Measurements from ENCODE around the gene ZNF414. TPM values are rescaled to one million over a fixed set of nuclear protein-coding genes. Genes with fewer than 3 reads are reported as not detected.
"Not testable (repeated sequence)": the region's sequence is repeated elsewhere in the genome, so short reads cannot be mapped to it uniquely, and the experiment has no call there.

ZNF414 gene
- polyA plus RNA-seq, 1 donor from 2014 or later: 3.4 TPM

DNA sequence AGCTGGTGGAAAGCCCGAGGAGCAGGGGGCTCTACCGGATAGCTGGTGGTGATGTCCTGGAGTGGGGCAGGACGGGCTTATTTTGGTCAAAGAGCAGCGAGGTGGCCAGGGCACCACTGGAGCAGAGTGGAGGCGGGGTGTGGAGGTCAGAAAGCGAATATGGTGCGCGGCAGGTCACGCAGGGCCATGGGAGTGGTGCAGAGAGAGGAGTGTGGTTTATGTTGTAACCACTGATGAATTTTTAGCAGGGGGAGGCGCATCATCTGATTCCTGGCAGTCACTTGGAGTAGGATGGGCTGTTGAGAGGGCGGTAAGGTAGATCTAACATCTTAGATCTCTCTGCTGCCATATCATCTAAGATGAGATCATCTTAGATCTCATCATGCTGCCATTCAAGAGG, 1.4 kb upstream of the ZNF414 start:
- no peak for TF ChIP-seq SMC3 (conservative IDR thresholded peaks at IDR 0.05; ENCODE audit: poor library complexity)
- TF ChIP-seq POLR2AphosphoS5 (IDR thresholded peaks at IDR 0.05): no peak
- no peak for TF ChIP-seq TAF1 (IDR thresholded peaks at IDR 0.05; ENCODE audit: low read depth)
- TF ChIP-seq, protein P1, sequence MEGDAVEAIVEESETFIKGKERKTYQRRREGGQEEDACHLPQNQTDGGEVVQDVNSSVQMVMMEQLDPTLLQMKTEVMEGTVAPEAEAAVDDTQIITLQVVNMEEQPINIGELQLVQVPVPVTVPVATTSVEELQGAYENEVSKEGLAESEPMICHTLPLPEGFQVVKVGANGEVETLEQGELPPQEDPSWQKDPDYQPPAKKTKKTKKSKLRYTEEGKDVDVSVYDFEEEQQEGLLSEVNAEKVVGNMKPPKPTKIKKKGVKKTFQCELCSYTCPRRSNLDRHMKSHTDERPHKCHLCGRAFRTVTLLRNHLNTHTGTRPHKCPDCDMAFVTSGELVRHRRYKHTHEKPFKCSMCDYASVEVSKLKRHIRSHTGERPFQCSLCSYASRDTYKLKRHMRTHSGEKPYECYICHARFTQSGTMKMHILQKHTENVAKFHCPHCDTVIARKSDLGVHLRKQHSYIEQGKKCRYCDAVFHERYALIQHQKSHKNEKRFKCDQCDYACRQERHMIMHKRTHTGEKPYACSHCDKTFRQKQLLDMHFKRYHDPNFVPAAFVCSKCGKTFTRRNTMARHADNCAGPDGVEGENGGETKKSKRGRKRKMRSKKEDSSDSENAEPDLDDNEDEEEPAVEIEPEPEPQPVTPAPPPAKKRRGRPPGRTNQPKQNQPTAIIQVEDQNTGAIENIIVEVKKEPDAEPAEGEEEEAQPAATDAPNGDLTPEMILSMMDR (IDR thresholded peaks at IDR 0.05; ENCODE audit: poor library complexity, severe bottlenecking): no peak
- no peak for TF ChIP-seq EP300 (conservative IDR thresholded peaks at IDR 0.05; ENCODE audit: poor library complexity, severe bottlenecking)
- Histone ChIP-seq H3K27ac (ENCODE audit: low read length) (no peak overlapping the region), H4K20me1 (ENCODE audit: insufficient read depth) (no peaks in the 10 kb centered on the region), H3K79me2 (replicated peaks; ENCODE audit: insufficient read depth, low read length) (no peaks in the 10 kb centered on the region), H3K4me3 (ENCODE audit: low read length) (no peak overlapping the region), H3K9ac (ENCODE audit: low read length) (no peak overlapping the region), H2AFZ (ENCODE audit: low read depth, low read length) (no peak overlapping the region), H3K9me2 (ENCODE audit: insufficient read depth, low read length) (no peaks in the 10 kb centered on the region), H3K36me3 (ENCODE audit: insufficient read depth, low read length) (no peaks in the 10 kb centered on the region), H3F3A (ENCODE audit: insufficient read depth, low read length, poor library complexity, severe bottlenecking) (no peaks in the 10 kb centered on the region), H3K9me3 (ENCODE audit: low read length) (no peaks in the 10 kb centered on the region), H3K4me2 (ENCODE audit: low read length) (no peak overlapping the region), H3K27me3 (ENCODE audit: insufficient read depth, low read depth, low read length) (no peaks in the 10 kb centered on the region)

GRCh38 chr19:8514505-8515009, 590 bp upstream of the ZNF414 start:
- peak overlapping the region; percentile 88 for H3K9ac ChIP-seq (ENCODE audit: low read length)
- peak overlapping the region; percentile 27 for H3K4me2 ChIP-seq (ENCODE audit: low read length)
- H3K27ac ChIP-seq (ENCODE audit: low read length): peak overlapping the region; percentile 87
- H3K9me3 ChIP-seq (ENCODE audit: low read length); H3K36me3 ChIP-seq (ENCODE audit: insufficient read depth, low read length); H3K9me2 ChIP-seq (ENCODE audit: insufficient read depth, low read length); H3K27me3 ChIP-seq (ENCODE audit: insufficient read depth, low read depth, low read length); H3F3A ChIP-seq (ENCODE audit: insufficient read depth, low read length, poor library complexity, severe bottlenecking); H3K79me2 ChIP-seq (replicated peaks; ENCODE audit: insufficient read depth, low read length); H4K20me1 ChIP-seq (ENCODE audit: insufficient read depth): not testable (repeated sequence)
- H3K4me3 ChIP-seq (ENCODE audit: low read length): peak overlapping the region; percentile 80
- H2AFZ ChIP-seq (ENCODE audit: low read depth, low read length): peak overlapping the region; percentile 95

- H3K9ac ChIP-seq (ENCODE audit: low read length): peak overlapping the region; percentile 88
- peak overlapping the region; percentile 95 for H2AFZ ChIP-seq (ENCODE audit: low read depth, low read length)
- H3K79me2 ChIP-seq (replicated peaks; ENCODE audit: insufficient read depth, low read length): no peaks in the 10 kb centered on the region
Measured at GRCh38 chr19:8513036-8513686, 806 bp downstream of the ZNF414 start.

More at GRCh38 chr19:8513036-8513686, 806 bp downstream of the ZNF414 start:
- Histone ChIP-seq H3K36me3 (ENCODE audit: insufficient read depth, low read length) (no peaks in the 10 kb centered on the region), H3K9me2 (ENCODE audit: insufficient read depth, low read length) (no peaks in the 10 kb centered on the region), H3K27ac (ENCODE audit: low read length) (peak overlapping the region; percentile 87), H3K4me2 (ENCODE audit: low read length) (peak overlapping the region; percentile 68), H4K20me1 (ENCODE audit: insufficient read depth) (no peaks in the 10 kb centered on the region), H3K4me3 (ENCODE audit: low read length) (peak overlapping the region; percentile 80), H3F3A (ENCODE audit: insufficient read depth, low read length, poor library complexity, severe bottlenecking) (no peaks in the 10 kb centered on the region), H3K9me3 (ENCODE audit: low read length) (no peaks in the 10 kb centered on the region), H3K27me3 (ENCODE audit: insufficient read depth, low read depth, low read length) (no peaks in the 10 kb centered on the region)
- TF ChIP-seq SMC3 (conservative IDR thresholded peaks at IDR 0.05; ENCODE audit: poor library complexity): no peak
- TF ChIP-seq, protein P1 (IDR thresholded peaks at IDR 0.05; ENCODE audit: poor library complexity, severe bottlenecking): no peak
- TF ChIP-seq, protein P2, sequence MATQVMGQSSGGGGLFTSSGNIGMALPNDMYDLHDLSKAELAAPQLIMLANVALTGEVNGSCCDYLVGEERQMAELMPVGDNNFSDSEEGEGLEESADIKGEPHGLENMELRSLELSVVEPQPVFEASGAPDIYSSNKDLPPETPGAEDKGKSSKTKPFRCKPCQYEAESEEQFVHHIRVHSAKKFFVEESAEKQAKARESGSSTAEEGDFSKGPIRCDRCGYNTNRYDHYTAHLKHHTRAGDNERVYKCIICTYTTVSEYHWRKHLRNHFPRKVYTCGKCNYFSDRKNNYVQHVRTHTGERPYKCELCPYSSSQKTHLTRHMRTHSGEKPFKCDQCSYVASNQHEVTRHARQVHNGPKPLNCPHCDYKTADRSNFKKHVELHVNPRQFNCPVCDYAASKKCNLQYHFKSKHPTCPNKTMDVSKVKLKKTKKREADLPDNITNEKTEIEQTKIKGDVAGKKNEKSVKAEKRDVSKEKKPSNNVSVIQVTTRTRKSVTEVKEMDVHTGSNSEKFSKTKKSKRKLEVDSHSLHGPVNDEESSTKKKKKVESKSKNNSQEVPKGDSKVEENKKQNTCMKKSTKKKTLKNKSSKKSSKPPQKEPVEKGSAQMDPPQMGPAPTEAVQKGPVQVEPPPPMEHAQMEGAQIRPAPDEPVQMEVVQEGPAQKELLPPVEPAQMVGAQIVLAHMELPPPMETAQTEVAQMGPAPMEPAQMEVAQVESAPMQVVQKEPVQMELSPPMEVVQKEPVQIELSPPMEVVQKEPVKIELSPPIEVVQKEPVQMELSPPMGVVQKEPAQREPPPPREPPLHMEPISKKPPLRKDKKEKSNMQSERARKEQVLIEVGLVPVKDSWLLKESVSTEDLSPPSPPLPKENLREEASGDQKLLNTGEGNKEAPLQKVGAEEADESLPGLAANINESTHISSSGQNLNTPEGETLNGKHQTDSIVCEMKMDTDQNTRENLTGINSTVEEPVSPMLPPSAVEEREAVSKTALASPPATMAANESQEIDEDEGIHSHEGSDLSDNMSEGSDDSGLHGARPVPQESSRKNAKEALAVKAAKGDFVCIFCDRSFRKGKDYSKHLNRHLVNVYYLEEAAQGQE (IDR thresholded peaks at IDR 0.05; ENCODE audit: borderline replicate concordance): no peak
- no peak for TF ChIP-seq MXI1 (conservative IDR thresholded peaks at IDR 0.05; ENCODE audit: poor library complexity, severe bottlenecking)
- TF ChIP-seq EZH2 (IDR thresholded peaks at IDR 0.05; ENCODE audit: borderline replicate concordance, insufficient read depth, low read length, poor library complexity, severe bottlenecking): no peak
- no peak for TF ChIP-seq EP300 (conservative IDR thresholded peaks at IDR 0.05; ENCODE audit: poor library complexity, severe bottlenecking)
- TF ChIP-seq POLR2AphosphoS5 (IDR thresholded peaks at IDR 0.05): no peak
- no peak for TF ChIP-seq RAD21 (conservative IDR thresholded peaks at IDR 0.05)
- no peak for TF ChIP-seq TAF1 (IDR thresholded peaks at IDR 0.05; ENCODE audit: low read depth)
